NCI-H748 (cell line): ENCODE data around the gene ZNF12.
A peak's percentile ranks its signal among the peaks of the same experiment; 100 is the strongest.
"Not testable (repeated sequence)": the region's sequence is repeated elsewhere in the genome, so short reads cannot be mapped to it uniquely, and the experiment has no call there.

ENCODE experiments used
- DNase-seq: peaks from one replicate; lab custom pipeline; 2025; ENCODE audit not compliant: unreplicated experiment; lab: John Stamatoyannopoulos, UW

The ZNF12 gene

DNA sequence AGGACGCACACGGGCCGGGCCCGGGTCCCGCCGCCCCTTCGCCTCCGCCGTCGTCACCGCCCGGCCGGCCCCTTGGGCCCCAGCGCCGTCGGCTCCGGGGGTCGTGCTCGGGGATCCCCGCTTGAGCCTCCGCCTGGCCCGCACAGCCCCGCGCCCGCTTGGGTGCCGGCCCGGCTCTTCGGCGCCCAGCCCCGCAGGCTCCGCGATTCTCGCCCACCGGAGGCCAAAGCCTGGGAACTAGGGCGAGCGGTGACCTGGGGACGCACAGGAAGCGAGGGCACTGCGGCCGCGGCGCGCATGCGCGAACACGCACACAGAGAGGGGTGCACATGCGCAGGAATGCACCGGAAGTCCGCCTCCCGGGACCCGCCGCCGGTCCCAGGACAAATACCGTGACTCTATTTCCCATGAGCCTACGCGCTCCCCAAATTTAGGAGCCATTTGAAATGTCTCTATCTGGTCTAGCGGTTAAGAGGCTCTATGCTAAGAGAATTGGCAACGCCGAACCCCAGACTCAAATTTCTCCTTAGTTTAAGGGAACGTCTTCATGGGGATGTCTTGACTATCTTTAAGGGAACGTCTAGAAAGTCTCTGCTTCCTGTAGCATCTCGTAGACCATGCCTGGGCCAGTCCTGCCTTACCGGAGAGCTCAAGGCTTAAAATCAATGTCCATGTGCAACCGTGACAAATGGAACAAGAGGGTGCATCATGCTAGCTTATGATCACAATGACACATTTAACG lies at the start of gene ZNF12:
Gene ZNF12 (minus strand): TSS at position 282 of the 742 bp plus-strand sequence. CDS start 1,774 bp downstream, outside the sequence.
- peak; percentile 94 for DNase-seq

DNA sequence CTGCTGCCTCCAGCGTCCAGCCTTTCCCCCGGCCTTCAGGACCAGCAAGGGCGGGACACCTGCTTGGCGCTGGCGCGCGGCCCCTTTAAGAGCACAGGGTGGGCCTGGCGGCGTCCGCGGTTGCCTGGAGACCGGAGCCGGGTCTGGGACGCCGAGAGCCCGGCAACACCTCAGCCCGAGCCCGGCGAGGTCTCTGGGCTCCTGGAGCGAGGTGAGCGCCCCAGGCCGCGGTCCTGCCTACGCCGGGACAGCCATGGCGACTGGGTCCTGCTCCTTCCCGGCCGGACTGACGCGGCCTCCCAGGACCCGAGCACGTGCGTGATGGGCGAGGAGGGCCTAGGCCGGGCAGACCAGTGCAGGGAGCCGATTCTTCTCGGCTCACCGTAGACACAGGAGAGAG lies 47.2 kb upstream of the ZNF12 start, which contains the start of gene RSPH10B2:
Gene RSPH10B2 (plus strand): TSS at position 140 of the 400 bp plus-strand sequence. CDS start 3,575 bp downstream, outside the sequence.
- peak; percentile 5 for DNase-seq

DNA sequence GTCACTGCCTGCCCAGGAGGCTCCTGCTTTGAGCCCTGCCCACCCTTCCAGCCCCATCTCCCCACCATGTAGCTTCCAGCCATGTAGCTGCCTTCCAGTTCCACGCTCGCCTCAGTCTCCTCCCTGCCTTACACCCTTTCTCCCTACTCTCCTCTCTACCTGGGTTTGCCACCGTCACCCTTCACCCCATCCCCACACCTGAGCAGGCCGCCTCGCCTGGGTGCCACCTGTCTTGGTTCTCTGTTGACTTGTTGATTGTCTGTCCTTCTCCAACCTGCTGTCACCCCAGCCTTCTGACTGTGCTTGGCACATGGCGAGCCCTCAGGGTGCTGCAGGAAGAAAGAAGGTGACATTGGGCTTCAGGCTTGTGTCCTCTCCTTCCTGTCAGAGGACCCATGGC lies 43.4 kb upstream of the ZNF12 start:
- not testable (repeated sequence) for DNase-seq

DNA sequence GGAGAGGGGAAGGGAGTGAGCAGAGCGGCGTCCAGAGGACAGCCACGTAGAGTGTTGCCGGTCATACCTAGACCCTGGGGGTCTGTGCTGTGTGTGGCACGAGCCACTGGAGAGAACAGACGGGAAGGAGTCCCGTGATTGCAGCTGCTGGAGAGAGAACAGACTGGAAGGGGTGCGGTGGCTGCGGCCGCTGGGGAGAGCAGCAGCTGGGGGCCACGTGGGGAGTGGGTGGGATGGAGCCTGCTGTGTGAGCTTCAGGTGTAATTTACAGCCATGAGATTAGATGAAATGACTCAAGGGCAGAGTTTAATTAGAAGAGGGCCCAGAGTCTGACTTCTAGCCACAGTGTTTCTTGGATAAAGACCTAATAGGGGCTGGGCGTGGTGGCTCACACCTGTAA lies 42.6 kb upstream of the ZNF12 start:
- DNase-seq: not testable (repeated sequence)

DNA sequence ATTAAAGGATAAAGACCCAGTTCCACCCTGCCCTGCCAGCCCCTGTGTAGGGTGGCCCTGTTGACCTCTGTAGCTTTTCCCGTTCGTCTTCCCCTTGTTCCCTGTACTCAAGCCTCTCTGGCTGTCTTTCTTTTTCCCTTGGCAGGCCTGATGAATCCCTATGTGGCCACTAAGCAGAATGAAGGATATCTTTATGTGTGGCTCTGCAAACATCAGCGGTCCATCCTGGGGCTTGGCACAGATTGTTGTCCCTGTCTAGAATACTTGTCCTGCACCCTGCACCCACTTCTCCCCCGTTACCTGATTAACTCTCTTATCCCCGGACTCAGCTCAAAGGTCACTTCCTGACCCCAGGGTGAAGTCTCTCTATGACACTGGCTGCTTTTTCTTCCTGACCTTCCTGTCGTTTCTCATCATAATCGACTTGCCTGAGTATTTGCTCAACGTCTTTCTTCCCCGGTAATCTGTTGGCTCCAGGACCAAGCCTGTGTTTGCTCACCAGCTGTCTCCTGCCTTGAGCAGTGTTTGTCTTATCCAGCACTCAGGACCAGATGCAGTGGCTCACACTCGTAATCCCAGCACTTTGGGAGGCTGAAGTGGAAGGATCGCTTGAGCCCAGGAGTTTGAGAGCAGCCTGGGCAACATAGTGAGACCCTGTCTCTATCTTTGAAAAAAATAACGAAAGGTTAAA lies 37.8 kb upstream of the ZNF12 start:
- not testable (repeated sequence) for DNase-seq

DNA sequence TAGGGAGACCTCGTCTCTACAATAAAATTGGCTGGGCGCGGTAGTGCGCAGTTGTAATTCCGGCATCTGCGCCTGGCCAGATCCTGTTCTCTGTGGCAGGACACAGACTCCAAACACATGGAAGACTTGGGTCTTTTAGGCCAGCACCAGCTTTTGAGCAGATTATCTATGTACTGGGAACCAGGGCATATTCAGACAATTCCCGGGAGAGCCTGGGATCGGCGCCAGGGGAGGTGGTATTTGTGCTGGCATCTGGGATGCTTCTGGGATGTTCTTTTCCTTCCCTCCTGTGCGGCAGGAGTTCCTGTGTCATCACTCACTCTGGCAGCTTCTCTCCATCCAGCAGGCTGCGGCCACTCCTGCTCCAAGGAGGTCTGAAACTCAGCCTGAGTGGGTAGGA lies 31.7 kb upstream of the ZNF12 start:
- not testable (repeated sequence) for DNase-seq

DNA sequence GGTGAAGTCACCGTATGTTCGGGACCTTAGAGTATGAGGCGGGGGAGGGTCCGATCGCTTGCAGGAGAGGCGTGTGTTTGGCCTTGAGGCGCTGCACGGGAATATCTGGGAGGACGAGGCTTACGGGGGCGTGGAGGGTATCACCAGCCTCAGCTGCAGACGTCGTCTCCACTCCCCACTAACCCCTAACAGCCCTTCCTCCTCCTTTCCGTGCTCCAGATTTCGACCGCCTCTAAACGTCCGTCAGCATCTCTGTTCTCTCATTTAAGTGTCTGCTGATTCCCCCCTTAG lies 23.5 kb upstream of the ZNF12 start:
- DNase-seq: no peak

DNA sequence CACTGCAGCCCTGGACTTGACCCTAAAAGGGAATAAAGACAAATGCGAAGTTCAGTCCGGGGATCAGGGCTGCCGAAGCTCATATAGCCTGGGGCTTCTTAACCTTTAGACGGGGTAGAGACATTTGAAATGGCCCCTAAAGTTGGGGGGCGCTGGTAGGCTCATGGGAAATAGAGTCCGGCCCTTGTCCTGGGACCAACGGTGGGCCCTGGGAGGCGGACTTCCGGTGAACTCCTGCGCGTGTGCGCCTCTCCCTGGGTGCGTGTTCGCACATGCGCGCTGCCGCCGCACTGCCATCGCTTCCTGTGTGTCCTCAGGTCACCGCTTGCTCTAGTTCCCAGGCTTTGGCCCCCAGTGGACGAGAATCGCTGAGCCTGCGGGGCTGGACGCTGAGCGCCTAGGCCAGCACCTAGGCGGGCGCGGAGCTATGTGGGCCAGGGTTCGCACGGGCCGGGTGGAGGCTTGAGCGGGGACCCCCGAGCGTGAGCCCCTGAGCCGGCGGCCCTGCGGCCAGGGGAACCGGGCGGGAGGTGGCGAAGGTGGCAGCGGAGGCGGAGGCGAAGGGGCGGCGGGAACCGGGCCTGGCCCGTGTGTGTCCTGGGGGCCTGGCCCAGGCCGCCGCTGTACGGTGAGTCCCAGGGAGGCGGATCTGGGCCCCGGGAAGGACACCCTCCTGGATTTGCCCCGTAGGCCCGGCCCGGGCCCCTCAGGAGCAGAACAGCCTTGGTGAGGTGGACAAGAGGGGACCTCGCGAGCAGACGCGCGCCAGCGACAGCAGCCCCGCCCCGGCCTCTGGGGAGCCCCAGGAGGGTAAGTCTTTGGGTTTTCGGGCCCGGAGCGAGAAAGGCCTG lies 23.0 kb upstream of the ZNF12 start:
- DNase-seq: peak; percentile 90

DNA sequence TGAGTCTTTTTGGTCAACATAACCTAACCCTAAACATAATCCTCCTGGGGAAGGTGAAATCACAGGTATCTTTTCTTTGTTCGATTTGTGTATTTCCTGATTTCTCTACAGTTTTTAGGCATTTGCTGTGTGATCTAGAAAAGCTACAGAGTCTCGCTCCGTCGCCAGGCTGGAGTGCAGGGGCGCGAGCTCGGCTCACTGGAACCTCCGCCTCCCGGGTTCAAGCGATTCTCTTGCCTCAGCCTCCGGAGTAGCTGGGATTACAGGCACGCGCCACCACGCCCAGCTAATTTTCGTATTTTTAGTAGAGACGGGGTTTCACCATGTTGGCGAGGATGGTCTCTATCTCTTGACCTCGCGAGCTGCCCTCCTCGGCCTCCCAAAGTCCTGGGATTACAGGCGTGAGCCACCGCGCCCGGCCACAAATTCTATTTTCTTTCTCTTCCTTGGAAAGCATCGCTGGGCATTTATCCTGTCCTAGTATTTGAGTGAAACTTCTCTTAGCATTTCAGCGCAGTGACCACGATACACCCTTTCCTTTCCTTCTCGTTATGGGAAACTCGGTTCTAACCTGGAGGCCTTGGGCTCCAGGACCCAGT lies 22.2 kb upstream of the ZNF12 start:
- not testable (repeated sequence) for DNase-seq

DNA sequence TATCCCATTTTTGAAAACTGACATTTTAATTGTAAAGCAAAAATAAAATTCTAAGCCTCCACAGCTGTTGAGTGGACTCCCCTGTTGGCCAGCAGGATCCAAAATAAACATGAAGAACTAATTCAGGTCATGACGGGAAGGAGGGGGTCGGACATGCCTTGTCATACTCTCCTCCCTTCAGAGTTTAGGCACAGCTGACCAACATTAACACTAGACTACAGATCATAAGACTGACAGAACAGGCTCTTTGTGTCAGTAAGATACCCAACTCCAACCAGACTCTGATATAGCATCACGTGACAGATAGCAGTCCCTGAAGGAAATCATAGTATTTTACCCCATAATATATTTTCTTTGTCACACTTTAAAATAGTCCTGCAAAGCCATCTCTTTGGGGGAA lies 20.9 kb upstream of the ZNF12 start:
- no peak for DNase-seq

DNA sequence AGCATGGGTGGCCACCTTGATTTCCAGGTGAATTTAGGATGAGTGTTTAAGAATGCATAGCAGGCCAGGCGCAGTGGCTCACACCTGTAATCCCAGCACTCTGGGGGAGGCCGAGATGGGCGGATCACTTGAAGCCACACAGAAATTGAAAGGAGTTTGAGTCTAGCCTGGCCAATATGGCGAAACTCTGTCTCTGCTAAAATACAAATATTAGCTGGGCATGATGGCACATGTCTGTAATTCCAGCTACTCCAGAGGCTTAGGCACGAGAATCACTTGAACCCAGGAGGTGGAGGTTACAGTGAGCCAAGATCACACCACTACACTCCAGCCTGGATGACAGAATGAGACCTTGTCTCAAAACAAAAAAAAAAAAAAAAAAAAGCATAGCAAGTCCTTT lies 19.6 kb upstream of the ZNF12 start:
- DNase-seq: not testable (repeated sequence)

DNA sequence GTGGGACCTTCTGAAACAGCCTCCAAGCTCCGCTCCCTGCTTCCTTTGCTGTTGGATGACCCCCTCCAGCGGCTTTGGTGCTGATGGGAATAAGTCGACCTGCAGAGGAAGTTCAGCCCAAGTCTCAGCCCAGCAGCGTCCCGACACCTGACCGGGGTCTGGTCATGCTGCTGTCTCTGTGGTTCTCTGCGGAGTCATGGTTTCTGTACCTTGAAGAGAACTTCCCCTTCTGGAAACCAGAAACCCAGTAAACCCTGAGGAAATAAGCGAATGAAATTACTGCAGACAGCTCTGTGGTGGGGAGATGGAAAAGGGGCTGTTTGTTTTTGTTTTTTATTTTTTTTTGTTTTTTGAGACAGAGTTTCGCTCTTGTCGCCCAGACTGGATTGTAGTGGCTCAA lies 18.3 kb upstream of the ZNF12 start:
- no peak for DNase-seq

DNA sequence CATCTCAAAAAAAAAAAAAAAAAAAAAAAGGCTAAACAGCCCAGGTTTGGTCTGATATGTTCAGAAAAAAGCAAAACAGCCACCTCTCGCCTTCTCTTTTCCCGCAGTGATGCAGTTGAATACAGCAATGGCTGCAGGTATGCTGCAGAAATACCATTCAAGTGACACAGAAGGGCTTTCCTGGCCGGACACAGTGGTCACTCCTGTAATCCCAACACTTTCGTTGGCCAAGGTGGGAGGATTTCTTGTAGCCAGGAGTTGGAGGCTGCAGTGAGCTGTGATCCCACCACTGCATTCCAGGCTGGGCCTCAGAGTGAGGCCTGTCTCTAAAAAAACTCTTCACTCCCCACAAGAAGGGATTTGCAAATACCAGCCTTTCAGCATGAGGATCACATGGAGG lies 17.6 kb upstream of the ZNF12 start:
- DNase-seq: not testable (repeated sequence)

DNA sequence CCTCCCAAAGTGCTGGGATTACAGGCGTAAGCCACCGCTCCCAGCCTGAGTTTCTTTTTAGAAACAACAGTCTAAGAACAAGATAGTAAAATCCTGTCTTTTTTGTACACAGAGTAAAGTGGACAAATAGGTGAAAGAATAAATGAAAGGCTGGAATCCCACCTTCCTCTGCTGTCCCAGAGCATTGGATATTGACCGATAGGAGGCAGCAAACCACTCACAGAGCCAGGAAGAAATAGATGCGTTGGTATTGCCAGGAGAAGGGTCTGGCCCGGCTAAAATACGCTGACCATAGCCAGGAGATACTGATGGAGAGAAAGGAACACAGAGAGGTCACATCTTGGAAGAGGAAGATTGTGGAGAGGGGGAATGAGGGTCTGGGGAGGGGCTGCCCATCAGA lies 11.4 kb upstream of the ZNF12 start:
- DNase-seq: no peak

DNA sequence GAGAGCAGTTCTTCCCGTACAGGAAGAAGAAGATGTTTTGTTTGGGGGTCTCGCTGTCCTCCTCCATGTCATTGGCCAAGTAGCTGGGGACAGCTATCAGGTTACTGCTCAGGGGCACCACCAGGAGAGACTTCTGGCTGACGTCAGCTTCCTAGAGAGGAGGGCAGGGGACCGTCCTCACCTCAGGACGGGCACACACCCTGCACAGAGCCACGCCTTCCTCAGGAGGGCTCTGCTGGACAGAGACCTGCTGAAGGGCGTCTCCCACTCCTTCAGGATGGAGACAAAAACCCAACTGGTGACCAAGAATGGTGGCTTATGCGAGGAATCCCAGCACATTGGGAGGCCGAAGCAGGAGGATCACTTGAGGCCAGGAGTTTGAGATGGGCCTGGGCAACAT lies 9.2 kb upstream of the ZNF12 start:
- DNase-seq: not testable (repeated sequence)

DNA sequence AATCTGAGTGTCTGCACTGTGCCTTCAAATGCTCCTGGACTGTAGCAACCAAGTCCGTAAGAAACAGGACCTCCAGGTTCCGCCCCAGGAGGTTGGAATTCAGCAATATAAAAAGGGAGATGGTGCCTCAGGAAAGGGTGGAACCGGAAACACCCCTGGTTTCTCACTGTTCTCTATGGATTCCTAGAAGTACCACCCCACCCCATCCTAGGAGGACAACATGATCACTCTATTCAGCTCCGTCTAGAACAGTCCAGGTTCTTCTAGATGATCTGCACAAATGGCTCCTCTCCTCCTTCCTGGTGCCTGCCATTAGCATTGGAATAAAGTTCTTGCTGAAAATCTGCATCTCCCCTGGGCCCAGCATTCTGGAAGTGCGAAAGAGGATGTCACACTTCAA lies 7.6 kb upstream of the ZNF12 start:
- DNase-seq: no peak

DNA sequence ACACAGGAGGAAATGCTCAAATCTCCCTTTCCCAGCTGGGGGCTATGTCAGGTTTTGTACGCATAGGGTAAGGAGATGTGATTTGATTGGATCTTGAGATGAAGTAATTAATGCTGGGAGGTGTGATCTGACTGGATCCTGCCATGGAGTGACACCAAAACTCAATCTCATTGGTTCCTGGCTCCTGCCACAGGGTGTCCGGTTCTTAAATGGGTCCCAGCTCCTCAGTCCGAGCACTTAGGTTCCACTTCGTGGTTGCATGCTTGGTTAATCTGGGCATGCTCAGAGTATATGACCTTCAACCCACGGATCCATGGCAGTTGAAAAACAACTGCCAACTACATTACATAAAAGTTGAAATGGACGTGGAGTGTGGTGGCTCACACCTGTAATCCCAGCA lies 3.1 kb upstream of the ZNF12 start:
- DNase-seq: peak; percentile 12

DNA sequence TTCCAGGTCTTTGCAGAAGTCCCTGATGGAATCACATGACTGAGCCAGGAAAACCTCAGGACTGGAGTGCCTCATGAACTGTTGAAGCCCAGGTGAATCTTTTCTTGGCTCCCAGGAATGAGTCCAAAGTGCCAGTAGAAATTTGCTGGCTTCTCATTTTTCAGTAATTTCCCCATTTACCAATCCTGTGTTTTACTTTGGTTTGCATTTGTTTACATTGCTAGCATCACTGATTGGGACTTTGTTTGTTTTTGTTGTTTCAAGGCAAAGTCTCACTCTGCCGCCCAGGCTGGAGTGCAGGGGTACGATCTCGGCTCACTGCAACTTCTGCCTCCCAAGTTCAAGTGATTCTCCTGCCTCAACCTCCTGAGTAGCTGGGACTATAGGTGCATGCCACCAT lies 1.6 kb upstream of the ZNF12 start:
- DNase-seq: no peak

DNA sequence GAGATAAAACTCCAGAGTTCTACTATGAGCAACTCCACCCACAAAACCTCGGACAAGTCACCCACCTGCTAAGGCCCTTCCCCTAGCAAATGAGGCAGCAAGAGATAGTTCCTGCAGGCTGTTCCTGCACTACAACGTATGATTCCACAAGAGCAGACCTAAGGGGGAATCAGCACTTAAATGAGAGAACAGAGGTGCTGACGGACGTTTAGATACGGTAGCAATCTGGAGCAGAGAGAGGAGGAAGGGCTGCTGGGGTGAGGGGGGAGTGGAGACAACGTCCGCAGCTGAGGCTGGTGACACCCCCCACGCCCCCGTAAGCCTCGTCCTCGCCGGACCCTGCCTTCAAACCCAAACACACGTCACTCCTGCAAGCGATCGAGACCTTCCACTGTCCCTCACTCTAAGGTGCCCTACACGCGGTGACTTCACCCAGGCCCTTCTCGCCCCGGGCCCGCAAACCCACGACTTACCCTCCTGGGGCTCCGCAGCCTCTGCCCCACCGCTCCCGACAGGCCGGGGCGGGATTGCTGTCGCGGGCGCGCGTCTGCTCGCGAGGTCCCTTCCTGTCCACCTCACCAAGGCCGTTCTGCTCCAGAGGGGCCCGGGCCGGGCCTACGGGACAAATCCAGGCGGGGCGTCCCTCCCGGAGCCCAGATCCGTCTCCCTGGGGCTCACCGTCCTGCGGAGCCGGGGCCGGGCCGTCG lies 635 bp downstream of the ZNF12 start:
- peak; percentile 34 for DNase-seq

DNA sequence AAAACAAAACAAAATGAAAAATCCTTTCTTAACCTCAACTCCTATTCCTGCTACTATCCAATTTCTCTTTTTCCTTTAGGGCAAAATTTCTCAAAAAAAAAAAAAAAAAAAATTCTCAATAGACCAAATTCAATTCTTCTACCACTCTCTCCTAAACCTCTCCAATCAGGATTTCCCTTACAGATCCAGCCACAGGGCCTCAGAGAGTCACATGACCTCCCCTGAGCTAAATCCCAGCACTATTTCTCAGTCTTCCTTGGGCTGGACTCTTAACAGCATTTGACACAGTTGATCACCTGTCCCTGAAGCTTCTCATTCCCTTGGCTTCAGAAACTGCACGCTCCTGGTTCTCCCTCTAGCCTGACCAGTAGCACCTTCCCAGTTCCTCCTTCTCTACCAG lies 4.9 kb downstream of the ZNF12 start:
- DNase-seq: no peak

DNA sequence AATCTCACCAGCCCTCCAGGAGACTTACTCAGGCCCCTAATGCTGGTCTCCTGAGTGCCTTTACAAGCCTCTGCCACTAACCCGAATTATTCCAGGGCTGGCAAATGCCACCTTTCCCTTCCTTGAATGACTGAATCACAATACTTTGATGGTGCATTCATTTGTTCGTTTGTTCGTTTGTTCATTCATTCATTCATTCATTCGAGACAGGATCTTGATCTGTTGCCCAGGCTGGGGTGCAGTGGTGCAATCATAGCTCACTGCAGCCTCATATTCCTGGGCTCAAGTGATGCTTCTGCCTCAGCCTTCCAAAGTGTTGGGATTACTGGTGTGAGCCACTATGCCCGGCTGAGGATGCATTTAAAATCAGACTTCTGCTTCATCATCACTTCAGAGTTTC lies 6.0 kb downstream of the ZNF12 start:
- DNase-seq: no peak
